Stimulated activated CD4-positive, alpha-beta T cell treated with anti-CD3 and anti-CD28 coated beads, Interleukin-15, amount 100 ng/mL, for 48 hours (primary cell): ENCODE results near the gene PRR14.
"Not testable (repeated sequence)": the region's sequence is repeated elsewhere in the genome, so short reads cannot be mapped to it uniquely, and the experiment has no call there.

Source experiments
- DNase-seq, 2 donors: peaks; one replicate each; pipeline ENCODE4 v3.0.0-alpha.2; 2020; ENCODE audit warnings: low read depth in 2 of 2

PRR14 gene

DNA sequence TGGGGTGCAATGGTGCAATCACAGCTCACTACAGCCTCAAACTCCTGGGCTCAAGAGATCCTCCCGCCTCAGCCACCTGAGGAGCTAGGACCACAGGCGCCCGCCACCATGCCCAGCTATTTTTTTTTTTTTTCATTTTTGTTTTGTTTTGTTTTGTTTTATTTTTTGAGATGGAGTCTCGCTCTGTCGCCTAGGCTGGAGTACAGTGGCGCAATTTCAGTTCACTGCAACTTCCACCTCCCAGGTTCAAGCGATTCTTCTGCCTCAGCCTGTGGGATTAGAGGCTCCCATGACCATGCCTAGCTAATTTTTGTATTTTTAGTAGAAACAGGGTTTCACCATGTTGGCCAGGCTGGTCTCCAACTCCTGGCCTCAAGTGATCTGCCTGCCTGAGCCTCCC, 18.3 kb upstream of the PRR14 start:
- not testable (repeated sequence) for DNase-seq

DNA sequence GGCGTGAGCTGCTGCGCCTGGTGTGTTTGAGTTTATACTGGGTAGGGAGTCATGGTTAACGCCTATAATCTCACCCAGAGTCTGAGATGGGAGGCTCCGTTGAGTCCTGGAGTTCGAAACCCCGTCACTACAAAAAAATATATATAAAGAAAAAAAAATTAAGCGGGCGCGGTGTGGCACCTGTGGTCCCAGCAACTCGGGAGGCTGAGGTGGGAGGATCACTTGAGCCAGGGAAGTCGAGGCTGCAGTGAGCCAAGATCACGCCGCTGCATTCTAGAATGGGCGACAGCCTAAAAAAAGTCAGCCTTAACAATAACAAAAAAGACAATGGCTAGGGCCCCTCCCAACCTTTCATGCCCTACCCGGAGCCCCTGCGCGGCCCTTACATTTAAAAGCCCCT, 17.2 kb upstream of the PRR14 start:
- no peak for DNase-seq

- DNase-seq = no peak
Observed at GRCh38 chr16:30636599-30636998, 14.2 kb upstream of the PRR14 start.

DNA sequence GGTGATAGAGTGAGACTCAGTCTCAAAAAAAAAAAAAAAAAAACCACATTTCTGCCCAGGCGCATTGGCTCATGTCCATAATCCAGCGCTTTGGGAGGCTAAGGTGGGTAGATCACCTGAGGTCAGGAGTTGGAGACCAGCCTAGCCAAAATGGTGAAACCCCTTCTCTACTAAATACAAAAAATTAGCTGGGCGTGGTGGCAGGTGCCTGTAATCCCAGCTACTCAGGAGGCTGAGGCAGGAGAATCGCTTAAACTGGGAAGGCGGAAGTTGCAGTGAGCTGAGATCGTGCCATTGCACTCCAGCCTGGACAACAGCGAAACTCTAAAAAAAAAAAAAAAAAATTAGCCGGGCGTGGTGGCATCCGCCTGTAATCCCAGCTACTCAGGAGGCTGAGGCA, 13.6 kb upstream of the PRR14 start:
- DNase-seq = not testable (repeated sequence)

GRCh38 chr16:30637944-30638343, 12.8 kb upstream of the PRR14 start:
- DNase-seq = no peak

- DNase-seq = no peak
Observed at GRCh38 chr16:30641378-30641982, 9.3 kb upstream of the PRR14 start.

DNA sequence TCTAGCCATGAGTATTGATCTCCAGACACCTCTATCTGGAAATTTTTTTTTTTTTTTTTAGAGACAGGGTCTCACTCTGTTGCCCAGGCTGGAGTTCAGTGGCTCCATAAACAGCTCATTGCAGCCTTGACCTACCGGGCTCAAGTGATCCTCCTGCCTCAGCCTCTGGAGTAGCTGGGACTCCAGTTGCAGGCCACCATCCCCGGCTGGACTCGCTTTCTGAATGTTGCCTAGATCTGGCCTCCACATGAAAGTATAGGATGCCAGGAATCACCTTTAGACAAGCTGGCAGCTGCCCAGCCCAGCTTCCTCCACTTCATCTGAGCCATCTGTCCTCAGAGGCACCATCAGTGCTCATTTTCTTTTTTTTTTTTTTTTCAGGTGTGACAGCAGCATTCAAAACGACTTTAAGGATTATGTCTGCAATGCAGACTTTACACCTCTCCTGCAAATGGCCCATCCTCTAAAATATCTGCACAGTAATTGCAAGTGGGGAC, 6.4 kb upstream of the PRR14 start:
- no peak for DNase-seq

- DNase-seq = no peak
Observed at GRCh38 chr16:30645727-30646126, 5.0 kb upstream of the PRR14 start.

DNA sequence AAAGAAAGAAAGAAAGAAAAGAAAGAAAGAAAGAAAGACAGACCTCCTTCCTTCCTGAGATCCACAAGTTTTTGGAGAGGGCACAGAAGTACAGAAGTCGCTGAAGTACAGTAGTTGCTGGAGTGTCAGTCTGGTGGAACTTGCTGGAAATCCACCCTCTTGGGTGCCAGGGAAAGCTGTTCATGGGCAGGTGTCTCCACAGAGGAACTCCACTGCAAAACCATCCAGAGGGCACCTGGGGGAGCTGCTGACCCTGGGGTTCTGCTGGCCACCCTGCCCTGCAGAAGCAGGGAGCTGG, 3.5 kb upstream of the PRR14 start:
- DNase-seq = no peak

DNA sequence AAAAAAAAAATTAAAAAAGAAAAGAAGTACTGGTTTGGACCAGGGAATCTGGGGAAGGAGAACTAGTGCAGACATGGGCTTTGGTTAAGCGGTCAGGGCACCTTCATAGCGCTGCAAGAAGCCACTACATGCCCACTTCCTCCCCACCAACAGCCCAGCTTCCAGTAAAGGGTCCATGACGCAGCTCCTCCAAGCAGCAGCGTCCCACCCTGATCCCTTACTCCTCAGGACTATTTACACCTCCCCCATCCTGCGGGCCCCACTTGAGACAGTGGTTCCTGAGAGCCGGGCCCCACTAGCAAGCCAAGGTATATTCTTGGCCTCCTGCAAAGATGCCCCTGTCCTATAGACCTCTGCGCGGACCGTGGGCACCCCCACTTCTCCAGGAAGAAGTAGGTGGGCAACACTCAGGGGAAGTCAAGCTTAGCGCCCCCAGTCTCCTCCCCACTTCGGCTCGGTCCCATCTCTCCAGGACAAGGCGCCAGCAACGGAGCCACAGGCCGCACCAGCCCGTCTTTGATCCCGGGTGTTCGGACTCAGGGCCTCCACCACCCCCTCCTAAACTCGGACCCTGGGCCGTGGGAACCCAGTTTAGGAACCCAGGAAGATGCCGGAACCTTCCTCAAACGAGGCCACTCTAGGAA, 913 bp upstream of the PRR14 start:
- DNase-seq = no peak

- peak; percentile 74 to 76 for DNase-seq
Observed at GRCh38 chr16:30651124-30652004, 604 bp downstream of the PRR14 start.

DNA sequence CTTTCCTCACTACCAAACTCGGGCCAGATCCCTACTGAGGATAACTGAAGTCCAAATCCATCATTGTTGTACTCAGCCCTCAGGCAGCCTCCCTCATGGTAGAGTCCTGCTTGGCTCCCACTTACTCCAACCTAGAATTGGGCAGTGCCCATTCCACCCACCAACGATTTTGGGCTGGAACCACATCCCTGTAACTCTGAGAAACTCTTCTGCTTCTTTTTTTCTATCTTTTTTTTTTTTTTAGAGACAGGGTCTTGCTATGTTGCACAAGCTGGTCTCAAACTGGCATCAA, 1.2 kb downstream of the PRR14 start:
- DNase-seq = no peak

DNA sequence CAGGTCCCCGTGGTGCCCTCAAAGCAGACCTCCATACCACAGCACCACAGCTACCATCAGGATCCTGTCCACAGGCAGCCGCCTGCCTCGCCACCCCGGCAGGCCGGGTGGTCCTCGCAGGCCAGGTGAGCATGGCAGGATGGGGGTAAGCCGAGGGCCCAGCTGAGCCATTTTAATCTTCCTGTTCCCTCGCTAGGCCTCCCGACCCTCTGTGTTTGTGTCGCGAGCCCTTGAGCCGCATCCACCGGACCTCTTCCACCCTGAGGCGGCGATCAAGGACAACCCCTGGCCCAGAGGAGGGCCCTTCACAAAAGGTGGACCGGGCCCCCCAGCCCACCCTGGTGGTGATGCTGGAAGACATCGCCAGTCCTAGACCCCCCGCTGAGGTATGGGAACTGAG, 2.0 kb downstream of the PRR14 start:
- DNase-seq = no peak

- no peak for DNase-seq
Observed at GRCh38 chr16:30654856-30655255, 4.1 kb downstream of the PRR14 start.

- no peak for DNase-seq
Observed at GRCh38 chr16:30655815-30656347, 5.1 kb downstream of the PRR14 start.

DNA sequence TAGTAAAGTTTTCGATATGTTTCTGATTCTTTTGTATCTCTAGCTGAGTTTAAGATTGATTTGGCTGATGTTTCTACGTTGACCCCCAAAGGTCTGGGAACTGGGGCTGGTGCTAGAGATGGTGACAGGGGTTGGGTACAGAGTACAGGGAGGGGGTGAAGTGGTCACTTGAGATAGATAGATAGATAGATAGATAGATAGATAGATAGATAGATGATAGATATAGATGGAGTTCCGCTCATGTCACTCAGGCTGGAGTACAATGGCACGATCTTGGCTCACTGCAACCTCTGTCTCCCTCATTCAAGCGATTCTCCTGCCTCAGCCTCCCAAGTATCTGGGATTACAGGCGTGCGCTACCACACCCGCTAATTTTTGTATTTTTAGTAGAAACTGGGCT, 5.6 kb downstream of the PRR14 start:
- DNase-seq = no peak

DNA sequence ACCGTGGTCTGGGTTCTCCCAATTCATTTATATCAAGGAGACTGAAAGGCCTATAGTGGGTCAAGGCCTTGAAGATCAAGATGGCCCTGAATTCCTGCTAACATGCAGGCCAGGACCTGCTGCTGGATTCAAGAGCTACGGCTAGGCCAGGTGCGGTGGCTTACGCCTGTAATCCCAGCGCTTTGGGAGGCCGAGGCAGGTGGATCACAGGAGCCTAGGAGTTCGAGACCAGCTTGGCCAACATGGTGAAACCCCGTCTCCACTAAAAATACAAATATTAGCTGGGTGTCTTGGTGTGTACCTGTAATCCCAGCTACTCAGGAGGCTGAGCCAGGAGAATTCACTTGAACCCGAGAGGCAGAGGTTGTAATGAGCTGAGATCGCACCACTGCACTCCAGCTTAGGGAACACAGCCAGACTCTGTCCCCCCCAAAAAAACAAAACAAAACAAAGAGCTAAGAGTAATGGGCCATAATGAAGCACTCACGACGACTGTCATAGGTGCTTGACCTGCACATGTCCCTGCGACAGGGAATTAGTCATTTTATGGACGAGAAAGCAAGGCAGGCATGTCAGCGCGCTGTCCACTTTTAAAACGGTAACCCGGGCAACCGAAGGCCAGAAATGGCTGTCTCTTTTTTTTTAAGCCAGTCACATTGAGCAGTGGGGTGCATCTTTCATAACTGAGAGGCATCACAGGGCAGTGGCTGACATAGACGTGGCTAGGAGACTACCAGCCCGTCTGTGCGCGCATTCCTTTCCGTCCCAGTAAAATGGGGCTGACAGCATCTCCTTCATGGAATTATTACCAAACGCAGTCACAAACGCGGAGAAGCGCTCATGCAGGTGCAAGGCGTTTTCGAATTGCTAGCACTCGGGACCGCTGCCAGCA, 6.5 kb downstream of the PRR14 start:
- DNase-seq = no peak

GRCh38 chr16:30657866-30658730, 7.3 kb downstream of the PRR14 start, which contains the start of gene FBRS:
Gene FBRS (plus strand): TSS chr16:30658431. CDS start chr16:30659519, 1,088 bp downstream.
- peak; percentile 100 for DNase-seq

DNA sequence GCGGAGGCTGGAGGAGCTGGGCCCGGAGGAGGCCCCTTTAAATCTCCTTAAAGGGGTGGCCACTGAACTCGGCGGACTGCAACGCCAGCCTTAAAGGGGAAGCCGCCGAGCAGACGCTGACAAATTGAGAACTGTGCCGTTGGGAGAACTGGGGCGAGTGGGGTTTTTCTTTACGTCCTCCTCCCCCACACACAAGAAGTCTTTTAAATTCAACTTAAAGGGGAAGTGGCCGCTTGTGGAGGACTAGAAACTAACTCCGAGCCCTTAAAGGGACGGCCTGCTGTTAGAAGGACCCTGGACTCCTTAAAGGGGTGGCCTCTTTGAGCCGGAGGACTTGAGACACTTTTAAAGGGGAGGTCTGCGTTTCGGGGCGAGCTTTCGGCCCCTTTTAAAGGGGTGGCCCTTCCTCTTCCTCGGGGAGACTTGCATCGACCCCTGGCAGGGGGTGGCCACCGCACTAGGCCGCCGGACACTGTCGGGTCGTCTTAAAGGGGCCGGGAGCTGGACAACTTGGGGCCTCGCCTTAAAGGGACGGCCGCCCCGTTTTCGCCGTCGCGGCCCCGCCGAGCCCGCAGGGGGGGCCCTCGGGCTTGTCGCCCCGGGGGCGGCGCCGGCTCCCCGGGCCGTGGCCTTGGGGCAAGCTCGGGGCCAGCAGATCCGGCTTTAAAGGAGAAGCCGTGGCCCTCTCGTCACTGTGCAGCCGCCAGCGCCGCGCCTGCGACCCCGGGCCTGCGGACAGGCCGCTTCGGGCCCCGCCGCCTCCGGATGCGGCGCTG, 8.2 kb downstream of the PRR14 start:
- no peak for DNase-seq
